Right renal cortex interstitium (tissue), 3 donors: ENCODE data around the gene PJVK. TPM values are rescaled to one million over a fixed set of nuclear protein-coding genes. Genes with fewer than 3 reads are reported as not detected.
"Not testable (repeated sequence)": the region's sequence is repeated elsewhere in the genome, so short reads cannot be mapped to it uniquely, and the experiment has no call there.

Source experiments
- DNase-seq, 3 donors: peaks; one replicate each; pipeline ENCODE4 v3.0.0-alpha.2; 2013; ENCODE audit warnings: low read depth in 3 of 3, low spot score in 2 of 3
- polyA plus RNA-seq, 3 donors: library from polyadenylated mRNA; unstranded; fragments of 120-200 nt; gene quantifications; one replicate each; pipeline ENCODE4 v1.2.1, GENCODE V29; 2013; ENCODE audit not compliant: insufficient read length in 3 of 3

PJVK gene
- polyA plus RNA-seq, 3 donors, result 8.3 to 11.3 (median 8.8) TPM

DNA sequence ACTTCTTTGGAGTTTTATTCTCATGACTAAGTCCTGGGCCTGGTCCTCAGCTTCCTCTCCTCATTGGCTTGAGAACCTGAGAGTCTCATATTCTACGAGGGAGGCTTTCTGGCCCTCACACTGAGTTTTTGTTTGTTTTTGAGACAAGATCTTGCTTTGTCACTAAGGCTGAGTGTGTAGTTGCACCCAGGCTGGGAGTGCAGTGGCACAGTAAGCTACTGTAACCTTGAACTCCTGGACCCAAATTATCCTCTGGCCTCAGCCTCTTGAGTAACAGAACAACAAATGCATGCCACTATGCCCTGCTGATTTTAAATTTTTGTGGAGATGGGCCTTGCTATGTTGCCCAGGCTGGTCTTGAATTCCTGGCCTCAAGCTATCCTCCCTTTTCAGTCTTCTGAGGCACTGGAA, 22.8 kb upstream of the PJVK start:
- no peak for DNase-seq

DNA sequence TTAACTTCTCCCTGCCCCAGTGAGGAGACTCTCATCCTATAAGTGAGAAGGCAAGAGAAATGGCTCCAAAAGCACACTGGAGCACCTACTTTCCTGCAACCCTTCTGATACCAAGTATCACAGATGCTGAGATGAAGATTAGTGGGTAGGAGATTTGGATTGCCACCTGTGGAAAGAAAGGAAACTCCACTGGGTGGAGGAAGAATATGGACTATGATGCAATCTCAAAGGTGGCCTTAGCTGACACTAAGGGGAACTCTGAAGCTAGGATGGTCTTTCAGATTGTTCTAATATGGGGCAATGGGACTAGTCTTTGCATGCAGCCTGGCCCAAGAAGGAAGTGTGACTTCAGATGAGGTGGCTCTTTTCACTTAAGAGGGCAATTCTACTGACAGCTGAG, 21.8 kb upstream of the PJVK start:
- DNase-seq, result no peak

DNA sequence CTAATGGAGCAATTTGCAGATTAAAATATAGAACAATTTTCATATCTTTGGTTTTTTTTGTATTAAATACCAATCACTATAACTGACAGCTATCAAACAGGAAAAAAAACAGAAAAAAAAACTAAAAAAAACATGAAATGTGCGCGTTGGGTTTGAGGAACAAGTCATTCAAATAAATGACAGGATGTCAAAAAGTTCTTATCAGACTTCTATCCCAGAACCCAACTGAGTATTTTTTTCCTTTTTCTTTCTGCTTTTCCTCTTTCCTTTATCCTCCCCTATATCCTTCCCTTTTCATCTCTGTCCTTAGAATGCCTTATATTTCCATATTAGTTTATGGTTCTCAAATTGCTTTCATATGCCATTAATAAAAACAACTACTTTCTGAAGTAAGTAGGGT, 14.5 kb upstream of the PJVK start:
- no peak for DNase-seq

DNA sequence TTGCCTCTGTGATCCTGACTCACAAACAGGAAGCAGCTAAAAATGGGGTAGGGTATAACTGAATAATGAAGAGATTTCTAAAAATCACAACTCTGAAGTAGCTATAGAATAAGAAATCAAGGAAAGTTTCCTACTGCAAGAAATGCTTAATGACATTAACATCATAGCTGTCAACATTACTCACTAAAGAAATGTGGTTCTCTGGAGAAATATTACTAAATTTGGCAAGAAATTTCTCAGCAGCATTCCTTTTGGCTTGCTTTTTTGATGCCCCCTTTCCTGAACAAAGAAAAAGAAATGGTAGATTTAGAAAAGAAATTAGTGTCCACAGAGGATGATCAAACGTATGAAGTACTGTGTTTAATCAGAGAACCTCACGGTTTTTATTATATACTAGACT, 9.8 kb upstream of the PJVK start:
- DNase-seq, result no peak

DNA sequence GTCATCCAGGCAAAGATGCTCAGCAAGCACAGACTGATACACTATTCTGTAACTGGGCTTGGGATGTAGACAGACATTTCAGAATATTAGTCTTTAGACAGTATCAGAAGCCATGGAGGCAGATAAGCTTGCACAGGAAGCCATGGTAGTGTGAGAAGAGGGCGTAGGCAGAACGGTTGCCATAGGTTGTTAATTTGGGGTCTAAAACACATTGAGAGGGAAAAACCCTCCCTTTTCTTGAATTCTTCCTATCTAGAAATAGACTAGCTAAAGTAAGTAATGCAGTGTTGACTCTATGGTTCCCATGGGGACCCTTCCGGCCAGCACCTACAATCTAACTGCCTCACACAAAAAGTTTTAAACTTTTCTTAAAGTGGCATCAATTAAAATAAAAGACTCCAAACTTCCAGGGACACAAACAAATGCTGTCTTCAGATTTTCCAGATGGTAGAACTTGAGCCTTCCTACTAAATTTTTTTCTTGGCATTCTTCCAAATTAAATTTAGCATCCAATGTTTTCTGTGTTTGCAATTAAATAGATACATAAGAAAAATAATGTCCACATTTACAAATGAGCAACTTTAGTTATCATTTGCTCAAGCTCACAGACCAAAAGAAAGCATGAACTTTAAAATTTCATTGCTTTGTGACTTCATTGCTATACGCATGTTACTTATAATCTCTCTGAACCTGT, 2.1 kb upstream of the PJVK start:
- no peak for DNase-seq

DNA sequence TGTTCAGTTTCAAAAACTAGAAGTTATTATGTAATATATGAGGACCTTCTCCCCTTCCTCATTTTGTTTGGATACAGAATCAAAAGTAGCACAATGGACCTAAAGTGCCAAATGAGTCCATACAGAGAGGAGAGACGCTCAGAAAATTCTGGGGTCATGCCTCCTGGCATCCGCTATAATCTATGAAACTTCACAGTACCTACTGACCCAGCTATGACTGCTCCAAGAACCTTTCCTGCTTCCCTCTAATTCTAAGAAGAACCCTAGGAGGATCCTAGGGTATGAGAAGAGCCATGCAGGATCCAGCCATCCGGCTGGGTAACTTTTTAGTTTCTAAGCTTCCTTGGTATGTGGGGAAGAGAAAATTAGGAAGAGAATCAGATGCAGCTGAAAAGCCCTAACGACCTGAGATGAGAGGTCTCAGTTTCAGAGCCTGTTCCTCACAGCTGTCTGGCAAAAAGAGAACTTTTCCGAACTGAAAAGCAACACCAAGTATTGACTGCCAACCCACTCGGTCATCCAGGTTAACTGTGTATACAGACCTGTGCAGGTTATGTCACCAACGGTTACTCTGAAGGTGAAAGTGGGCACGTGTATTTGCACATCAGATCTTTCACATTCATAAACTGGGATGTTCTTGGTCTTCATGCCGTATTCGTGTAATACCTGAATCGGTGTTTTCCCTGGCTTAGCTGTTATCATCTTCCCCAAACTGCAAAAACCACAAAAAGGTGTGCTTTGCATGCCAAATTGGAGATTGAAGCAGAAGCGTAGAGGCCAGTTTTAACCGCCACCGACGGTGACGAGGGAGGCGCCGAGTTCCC, 1.3 kb upstream of the PJVK start:
- DNase-seq, result no peak

DNA sequence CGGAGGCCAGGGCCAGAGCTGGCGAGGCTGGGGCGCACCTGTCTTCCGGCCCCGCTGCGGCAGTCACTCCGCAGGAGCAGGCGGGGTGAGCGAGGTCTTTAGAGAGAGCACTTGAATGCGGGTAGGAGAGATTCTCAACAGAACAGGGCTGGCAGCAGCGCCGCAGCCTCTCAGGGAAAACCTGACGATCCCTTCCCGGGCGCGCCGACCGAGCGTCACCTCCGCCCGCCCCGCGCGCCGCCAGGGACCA, 729 bp upstream of the PJVK start:
- no peak for DNase-seq

DNA sequence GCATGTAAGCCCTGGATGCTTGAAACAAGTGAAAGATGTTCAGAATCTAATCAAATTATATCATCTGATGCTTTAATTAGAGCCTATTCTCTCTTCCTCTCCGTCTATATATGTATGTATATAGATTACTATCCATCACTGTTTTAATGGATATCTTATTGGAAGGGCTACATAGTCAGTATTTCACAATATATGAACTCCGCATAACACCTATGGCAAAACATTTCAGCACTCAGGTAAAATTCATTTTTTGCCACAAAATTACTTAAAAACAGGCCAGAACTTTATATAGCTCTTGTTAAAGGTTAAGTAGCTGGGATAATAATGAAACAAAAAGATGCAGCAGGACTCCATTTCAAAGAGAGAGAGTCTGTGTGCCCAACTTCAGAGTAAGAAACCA, 1.2 kb downstream of the PJVK start:
- no peak for DNase-seq

DNA sequence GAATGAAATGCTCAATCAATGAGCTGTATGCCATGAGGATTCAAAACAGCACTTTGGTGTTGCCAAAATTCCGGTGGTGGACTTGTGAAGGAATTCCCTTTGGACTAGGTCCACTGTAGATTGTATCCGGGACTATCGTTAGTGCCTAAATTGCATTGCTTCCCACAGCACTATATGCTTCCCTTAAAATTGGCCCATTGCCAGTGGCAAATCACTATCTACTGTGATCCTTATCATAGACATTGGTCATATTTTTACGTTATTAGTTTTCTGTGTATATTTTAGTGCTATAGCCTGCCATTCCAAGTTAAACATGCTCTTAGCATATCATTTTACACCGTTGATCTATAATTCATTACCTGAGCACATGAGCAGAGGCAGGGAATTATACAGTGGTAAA, 1.7 kb downstream of the PJVK start:
- DNase-seq, result no peak

DNA sequence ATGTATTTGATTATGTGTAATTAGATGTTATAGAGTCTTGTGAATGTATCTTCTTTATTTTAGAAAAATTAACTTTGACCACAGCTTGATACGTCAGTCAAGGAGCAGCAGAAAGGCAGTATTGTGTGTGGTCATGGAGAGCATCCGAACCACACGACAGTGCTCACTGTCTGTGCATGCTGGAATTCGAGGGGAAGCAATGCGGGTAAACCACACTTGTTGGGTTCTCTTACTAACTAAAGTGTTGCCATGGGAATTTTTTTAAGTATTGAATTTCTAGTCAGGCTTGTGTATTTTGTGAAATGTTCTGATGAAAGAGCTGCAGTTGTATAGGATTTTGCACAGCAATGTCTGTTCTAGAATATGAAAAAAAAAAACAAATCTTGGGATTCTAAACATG, 4.8 kb downstream of the PJVK start:
- DNase-seq, result no peak

DNA sequence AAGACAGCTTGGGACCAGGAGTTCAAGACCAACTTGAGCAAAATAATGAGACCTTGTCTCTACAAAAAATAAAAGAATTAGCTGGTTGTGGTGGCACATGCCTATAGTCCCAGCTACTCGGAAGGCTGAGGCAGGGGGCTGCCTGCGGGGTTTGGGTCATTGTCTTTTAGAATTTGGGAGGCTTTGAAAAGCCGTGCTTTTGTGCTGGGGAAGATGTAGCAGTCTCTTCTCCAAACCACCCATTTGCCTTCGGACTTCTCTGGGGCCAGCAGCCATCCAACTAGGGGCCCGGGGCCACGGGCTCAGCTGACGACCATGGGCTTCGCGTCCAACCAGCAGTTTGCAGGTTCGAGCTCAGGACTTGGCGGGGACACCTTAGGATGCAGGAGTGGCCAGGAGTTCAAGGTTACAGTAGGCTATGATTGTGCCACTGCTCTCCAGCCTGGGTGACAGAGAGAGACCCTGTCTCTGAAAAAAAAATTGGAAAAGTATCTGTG, 6.3 kb downstream of the PJVK start:
- DNase-seq, result no peak

DNA sequence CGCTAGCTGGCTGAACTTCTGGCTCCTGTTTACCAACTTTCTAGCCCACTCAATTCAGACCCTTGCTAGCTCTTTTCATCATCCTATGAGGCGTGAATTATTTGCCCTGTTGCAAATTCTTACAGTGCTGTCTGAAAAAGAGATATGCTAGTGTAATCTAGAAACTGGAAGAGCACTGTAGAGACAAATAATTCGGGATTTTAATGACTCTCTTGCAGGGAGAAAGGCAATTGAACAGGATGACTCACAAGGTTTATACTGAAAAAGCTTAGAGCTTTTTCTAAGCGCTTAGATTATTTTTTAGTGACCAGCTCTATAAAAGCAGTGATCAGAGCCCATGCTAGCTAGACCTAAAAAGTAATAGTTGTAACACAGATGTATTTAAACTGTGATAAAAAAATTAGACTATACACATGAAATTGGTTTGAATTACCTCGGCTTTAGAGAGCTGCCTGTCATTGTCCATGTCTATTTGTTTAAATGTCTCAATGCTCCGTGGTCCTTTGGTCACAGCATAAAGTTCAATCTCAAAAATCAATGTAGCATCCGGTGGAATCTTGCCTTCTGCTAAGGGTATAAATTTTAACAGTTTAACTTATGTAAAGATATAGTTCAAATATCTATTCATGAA, 18.2 kb downstream of the PJVK start:
- DNase-seq, result no peak

DNA sequence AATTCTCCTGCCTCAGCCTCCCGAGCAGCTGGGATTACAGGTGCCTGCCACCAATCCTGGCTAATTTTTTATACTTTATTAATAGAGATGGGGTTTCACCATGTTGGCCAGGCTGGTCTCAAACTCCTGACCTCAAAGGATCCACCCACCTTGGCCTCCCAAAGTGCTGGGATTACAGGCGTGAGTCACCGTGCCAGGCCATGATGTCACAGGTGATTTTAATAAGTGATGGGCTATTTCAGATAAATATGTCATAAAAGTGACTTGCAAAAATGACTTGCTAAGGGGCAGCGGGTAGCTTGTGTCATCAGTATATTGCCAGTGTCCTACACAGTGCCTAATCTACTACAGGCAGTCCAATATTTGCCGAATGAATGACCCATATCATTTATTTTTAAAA, 20.1 kb downstream of the PJVK start:
- DNase-seq, result not testable (repeated sequence)

DNA sequence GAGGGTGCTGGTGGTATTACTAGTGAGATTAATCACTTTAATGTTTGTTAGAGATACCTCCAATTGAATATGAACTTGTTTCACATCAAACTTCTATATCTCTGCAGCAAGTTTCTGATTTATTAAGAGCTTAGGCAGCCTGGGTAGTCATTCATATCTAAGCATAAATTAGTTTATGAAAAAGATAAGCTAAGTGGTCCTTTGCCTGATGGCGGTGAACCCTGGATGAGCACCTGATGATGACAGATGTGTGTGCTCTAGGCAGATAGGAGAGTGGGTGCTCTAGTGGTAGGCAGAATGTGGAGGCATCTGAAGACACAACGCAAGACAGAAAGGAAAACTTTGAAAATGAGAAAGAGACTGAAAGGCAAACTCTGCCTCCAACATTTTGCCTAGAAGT, 22.2 kb downstream of the PJVK start:
- DNase-seq, result no peak

DNA sequence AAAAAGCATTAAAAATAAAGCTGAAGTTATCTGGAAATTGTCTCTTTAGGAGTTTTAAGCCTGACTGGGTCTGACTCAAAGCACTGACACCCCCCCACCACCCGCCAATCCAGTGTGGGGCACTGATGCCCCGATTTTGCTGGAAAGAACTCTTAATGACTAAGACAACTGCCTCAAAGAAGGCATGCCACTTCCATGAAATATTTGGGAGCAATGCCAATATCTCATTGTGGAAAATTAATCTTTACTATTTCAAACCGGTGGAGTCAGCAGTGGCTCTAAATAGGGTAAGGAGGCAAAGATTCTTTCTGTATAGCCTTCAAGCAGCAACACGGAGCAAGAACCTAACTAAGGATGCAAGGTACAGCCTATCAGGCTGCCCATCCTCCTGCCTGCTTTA, 22.8 kb downstream of the PJVK start:
- DNase-seq, result no peak

DNA sequence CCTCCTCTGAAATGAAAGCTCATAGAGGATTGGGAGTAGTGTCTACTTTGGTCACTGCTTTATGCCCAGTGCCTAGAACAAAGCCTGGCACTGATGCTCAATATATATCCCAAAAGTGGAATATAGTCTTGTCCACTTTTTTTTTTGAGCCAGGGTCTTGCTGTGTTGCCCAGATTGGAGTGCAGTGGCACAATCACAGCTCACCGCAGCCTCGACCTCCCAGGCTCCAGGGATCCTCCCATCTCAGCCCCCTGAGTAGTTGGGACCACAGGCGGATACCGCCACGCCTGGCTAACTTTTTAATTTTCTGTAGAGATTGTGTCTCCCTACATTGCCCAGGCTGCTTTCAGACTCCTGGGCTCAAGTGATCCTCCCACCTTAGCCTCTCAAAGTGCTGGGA, 23.4 kb downstream of the PJVK start:
- no peak for DNase-seq

DNA sequence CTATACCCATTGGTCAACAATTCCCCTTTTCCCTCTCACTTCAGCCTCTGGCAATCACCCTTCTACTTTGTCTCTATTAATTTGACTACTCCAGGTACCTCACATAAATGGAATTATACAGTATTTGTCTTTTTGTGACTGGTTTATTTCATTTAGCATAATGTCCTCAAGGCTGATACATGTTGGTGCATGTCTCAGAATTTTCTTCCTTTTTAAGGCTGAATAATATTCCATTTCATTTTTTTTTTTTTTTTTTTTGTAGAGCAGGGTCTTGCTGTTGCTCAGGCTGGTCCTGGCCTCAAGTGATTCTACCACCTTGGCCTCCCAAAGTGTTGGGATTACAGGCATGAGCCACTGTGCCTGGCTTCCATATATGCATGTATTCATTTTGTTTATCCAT, 25.3 kb downstream of the PJVK start:
- no peak for DNase-seq

DNA sequence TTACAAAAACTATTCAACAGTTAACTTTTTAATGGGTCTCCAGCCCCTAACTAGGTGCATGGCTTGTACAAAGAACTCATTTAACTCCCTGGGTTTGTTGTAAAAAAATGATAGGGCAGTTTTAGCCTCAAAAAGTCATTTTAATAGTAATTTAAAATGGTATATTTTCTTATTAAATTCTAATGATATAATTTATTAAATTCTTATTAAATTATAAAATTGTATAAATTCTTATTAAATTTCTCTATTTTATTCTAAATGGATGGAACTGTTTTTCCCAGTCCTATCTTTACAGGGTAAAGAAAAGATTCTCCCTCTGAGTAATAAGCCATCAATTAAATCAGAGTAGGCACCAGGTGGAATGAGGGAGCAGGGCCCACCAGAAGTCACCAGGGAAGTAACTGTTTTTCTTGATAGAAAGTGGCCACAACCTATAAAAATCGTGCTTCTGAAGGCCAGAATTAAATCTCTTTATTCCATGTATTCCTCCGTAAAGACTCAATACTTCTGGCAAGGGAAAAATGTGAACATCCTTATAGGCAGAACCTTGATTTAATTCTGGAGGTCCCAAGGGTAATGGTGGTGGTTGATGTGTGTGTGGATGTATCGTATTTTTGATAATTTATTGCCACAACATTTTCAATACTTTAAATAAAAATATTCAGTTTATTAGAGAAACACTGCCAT, 26.4 kb downstream of the PJVK start:
- DNase-seq, result no peak

DNA sequence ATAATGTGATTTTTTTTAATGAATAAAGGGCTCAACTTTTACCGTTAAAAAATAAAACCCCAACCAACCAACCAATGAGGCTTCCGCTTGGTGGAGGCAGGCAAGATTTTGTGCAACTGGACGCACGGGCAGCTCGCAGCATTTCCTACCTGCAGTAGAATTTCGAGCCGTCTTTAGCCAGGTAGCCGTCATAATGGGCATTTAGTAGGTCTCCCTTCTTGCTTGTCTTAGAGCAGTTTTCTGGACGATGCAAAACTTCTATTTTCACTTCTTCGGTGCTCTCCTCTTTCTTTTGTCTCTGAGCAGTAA, 26.9 kb downstream of the PJVK start:
- DNase-seq, result no peak

DNA sequence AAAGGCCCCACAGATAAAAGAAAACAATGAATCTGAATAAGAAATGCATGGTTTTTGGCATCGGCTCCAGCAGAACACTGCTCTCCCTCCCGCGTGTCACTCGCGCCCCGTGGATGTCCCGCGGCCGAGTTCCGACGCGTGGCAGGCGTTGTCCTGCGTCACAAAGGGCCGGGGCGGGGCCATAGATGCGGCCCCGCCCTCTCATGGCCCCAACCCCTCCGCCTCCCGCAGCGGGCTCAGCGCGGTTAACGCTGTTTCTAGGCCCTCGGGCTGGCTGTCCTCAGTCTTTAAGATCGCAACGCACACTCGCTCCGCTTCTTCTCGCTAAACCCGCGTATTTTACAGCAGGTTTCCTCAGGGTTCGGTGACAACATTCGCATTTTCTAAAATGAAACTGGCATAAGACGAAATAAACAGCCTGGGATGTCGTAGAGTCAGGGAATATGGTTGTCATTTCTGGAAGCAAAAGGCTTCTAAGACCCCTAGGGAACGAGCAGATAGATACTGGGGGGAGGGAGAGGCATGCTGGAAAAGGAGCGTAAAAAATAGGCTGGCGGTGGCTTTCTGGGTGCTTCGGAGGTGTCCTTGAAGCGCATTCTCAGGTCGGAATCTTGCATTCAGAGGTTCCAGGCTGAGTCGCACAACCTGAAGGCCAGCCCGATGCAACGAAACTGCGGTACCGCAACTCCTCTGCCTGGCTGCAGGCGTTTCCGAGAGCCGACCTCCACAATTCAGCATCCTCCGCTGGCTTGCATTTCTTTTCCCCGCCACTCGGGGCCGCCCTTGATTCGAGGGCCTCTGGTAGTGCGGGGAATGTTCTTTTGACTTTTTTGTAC, 27.5 kb downstream of the PJVK start, which contains the start of gene FKBP7:
TSS of gene FKBP7 (minus strand) at position 162 of the 836 bp plus-strand sequence. CDS start at position 61, 101 bp downstream.
- DNase-seq, result peak; percentile 75 to 85 (median 76)

DNA sequence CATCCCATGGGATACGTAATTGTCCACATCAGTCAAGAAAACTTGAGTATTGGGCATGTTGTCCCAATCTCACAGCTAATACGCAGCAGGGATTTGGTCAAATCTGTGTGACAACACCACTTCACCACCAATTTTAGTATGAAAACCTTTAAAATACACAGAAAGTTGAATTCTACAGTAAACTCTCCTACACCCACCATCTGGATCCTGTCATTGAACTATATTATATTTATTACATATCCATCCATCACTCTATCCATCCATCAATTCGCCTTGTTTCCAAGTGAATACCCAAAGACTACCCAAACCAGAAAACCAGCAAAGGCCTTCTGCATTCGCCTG, 28.1 kb downstream of the PJVK start:
- no peak for DNase-seq
